Stomach (tissue), 9 donors: ENCODE measurements around the gene EMX1. TPM values are rescaled to one million over a fixed set of nuclear protein-coding genes. Genes with fewer than 3 reads are reported as not detected.
A peak's percentile ranks its signal among the peaks of the same experiment; 100 is the strongest.

Experiments used
- DNase-seq, 2 donors: peaks; one replicate each; pipeline versions ENCODE4 v3.0.0 to v3.0.0-alpha.2; 2013 to 2019
- H3K27ac ChIP-seq, 5 donors: fragments of 200-600 bp in 4 of 5; sonication (generic) in 4 of 5; one replicate each; pipeline ENCODE4 v1.5.1; 2013 to 2019; ENCODE audit warnings: mild to moderate bottlenecking in 1 of 5, moderate library complexity in 1 of 5
- H3K27me3 ChIP-seq, 3 donors: fragments of 200-600 bp; sonication (generic); one replicate each; pipeline ENCODE4 v1.5.1; 2017 to 2019; ENCODE audit warnings: mixed run types in 1 of 3
- H3K36me3 ChIP-seq, 4 donors: fragments of 200-600 bp; sonication (generic); 1 replicate in 3 of 4; 2 replicates in 1 of 4; pipeline ENCODE4 v1.5.1; 2016 to 2019
- H3K4me1 ChIP-seq, 4 donors: fragments of 200-600 bp; sonication (generic); one replicate each; pipeline ENCODE4 v1.5.1; 2016 to 2019
- H3K4me3 ChIP-seq, 4 donors: fragments of 200-600 bp; sonication (generic) in 3 of 4; one replicate each; pipeline ENCODE4 v1.5.1; 2016 to 2019; ENCODE audit warnings: mild to moderate bottlenecking in 1 of 4
- H3K9me3 ChIP-seq, 4 donors: fragments of 200-600 bp; sonication (generic); one replicate each; pipeline ENCODE4 v1.5.1; 2016 to 2019
- EP300 ChIP-seq: sonication (generic); formaldehyde crosslinking; IDR thresholded peaks from one replicate; pipeline ENCODE4 v1.6.1; 2017; ENCODE audit warnings: antibody characterized with exemption
- POLR2A ChIP-seq, 4 donors: fragments of 450-650 bp; IDR thresholded peaks; one replicate each; pipeline ENCODE4 v1.6.1; 2016; ENCODE audit warnings: antibody characterized with exemption in 4 of 4, control low read depth in 2 of 4, mild to moderate bottlenecking in 1 of 4, moderate library complexity in 1 of 4
- POLR2AphosphoS5 ChIP-seq, 3 donors: sonication (generic); formaldehyde crosslinking; IDR thresholded peaks; one replicate each; pipeline ENCODE4 v1.6.1; 2016; ENCODE audit warnings: antibody characterized with exemption in 3 of 3
- WGBS, 5 donors: extraction: QIAGEN DNeasy Blood & Tissue Kit in 3 of 5; methylation state at CpG; one replicate each; pipeline versions ENCODE4 v1.1.5 to v1.1.7; 2013 to 2018; 5-methylcytosine and 5-hydroxymethylcytosine counted together
- intact Hi-C: fragments of 100-400 bp; cut with DNase I; formaldehyde crosslinking; loops from one replicate; pipeline ENCODE4 v1.15.1; 2023; ENCODE audit warnings: low total_unique reads
- polyA plus RNA-seq, 3 donors: library from polyadenylated mRNA; stranded (reverse); fragments of 200-250 nt; gene quantifications; one replicate each; pipeline ENCODE4 v1.2.3, GENCODE V29; 2013
- total RNA-seq, 5 donors: library from RNA; depleted of rRNA; stranded (reverse); fragments of >200 nt; gene quantifications; one replicate each; pipeline versions ENCODE4 v1.1.0 to v1.2.3, GENCODE V29; 2014 to 2016
- TF ChIP-seq, protein P1 (sequence below), 7 experiments: fragments of 450-650 bp in 4 of 7; fragments of 200-600 bp in 3 of 7; sonication (generic) in 3 of 7; IDR thresholded peaks; one replicate each; pipeline ENCODE4 v1.5.1; 2016 to 2019; ENCODE audit warnings: antibody characterized with exemption in 7 of 7, control low read depth in 2 of 7, mild to moderate bottlenecking in 1 of 7
- donor health status: healthy with polysubstance abuse.
- donor health status: Bipolar disorder and iron deficiency.
- donor health status: healthy.

The EMX1 gene
- total and polyA plus RNA-seq, 8 donors: 0.18 to 32.1 (median 0.62) TPM; not detected in 5

DNA sequence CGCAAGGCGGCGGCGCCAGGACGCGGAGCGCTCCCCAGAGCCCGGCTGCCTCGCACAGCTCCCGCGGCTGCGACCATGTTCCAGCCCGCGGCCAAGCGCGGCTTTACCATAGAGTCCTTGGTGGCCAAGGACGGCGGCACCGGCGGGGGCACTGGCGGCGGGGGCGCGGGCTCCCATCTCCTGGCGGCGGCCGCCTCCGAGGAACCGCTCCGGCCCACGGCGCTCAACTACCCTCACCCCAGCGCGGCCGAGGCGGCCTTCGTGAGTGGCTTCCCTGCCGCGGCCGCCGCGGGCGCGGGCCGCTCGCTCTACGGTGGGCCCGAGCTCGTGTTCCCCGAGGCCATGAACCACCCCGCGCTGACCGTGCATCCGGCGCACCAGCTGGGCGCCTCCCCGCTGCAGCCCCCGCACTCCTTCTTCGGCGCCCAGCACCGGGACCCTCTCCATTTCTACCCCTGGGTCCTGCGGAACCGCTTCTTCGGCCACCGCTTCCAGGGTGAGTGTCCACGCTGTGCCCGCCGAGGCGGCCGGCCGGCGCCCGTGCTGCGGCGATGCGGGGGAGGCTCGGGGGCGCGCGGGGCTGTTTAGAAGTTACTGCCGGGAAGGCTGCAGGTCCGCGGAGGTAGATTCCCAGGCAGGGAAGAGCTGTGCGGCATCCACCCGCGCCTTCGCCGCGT is 696 bp downstream of the EMX1 start:
- H3K27me3 ChIP-seq: peaks cover 67 to 100% (median 100%) of the 10 kb centered on the region in 3 donors
- no peak overlapping the region for H3K27ac ChIP-seq
- H3K36me3 ChIP-seq: no peaks in the 10 kb centered on the region
- H3K9me3 ChIP-seq: peaks cover 0 to 12% (median 0%) of the 10 kb centered on the region in 4 donors
- peak; percentile 24 to 41 for DNase-seq
- TF ChIP-seq POLR2AphosphoS5 (IDR thresholded peaks at IDR 0.05) (no peak), EP300 (no peak), POLR2A (IDR thresholded peaks at IDR 0.05) (no peak)
- TF ChIP-seq, protein P1, sequence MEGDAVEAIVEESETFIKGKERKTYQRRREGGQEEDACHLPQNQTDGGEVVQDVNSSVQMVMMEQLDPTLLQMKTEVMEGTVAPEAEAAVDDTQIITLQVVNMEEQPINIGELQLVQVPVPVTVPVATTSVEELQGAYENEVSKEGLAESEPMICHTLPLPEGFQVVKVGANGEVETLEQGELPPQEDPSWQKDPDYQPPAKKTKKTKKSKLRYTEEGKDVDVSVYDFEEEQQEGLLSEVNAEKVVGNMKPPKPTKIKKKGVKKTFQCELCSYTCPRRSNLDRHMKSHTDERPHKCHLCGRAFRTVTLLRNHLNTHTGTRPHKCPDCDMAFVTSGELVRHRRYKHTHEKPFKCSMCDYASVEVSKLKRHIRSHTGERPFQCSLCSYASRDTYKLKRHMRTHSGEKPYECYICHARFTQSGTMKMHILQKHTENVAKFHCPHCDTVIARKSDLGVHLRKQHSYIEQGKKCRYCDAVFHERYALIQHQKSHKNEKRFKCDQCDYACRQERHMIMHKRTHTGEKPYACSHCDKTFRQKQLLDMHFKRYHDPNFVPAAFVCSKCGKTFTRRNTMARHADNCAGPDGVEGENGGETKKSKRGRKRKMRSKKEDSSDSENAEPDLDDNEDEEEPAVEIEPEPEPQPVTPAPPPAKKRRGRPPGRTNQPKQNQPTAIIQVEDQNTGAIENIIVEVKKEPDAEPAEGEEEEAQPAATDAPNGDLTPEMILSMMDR (IDR thresholded peaks at IDR 0.05): no peak
- peak overlapping the region; percentile 42 to 63 (median 48) for H3K4me3 ChIP-seq
- intact Hi-C loops: no loop called here
- peaks cover 47 to 65% (median 55%) of the 10 kb centered on the region in 4 donors for H3K4me1 ChIP-seq
- WGBS, 5 donors: 0 to 2% (median 2%) methylated on average over 11 to 89 of the region's 89 CpGs

DNA sequence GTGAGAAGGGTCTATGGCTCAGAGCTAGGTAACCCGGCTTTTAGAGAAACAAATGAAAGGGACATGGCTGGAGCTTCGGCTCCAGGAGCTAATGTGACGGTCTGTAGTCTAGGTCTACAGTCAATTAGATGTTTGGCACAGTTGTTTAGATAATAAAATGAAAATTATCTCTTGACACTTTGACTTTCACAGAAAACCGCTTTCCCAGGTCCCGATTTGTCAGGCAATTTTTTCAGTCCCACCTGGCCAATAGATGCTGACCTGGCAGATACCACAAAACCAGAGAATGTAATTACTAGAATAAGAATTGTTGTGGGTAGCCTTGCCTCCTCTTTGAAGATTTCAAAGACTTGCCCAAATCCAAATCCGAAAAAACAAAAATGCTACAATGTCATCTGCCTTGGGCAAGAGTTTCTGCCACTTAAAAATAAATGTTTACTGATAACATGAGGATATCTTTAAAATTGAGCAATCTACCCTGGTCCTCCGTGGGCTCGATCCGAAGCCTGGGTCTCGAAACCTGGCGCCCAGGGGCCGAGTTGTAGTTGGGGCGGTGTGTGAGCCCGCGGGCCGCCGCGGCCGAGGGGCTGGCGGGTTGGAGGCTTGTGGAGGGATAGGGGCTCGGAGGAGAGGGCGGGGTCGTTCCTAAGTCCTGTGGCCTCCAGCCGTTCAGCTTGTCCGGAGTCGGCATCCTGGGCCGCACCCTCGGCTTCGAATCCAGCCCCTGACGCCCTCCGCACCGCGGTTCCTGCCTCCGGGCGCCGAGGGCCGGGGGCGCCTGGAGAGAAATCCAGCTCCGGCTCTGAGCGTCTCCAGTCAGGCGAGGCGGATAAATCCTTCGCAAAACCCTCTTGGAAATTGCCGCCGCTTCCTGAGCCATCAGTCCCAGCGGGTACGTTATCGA is 2.3 kb downstream of the EMX1 start:
- no peak overlapping the region for H3K27ac ChIP-seq
- intact Hi-C loops: no loop called here
- TF ChIP-seq POLR2AphosphoS5 (IDR thresholded peaks at IDR 0.05): no peak
- TF ChIP-seq POLR2A (IDR thresholded peaks at IDR 0.05): no peak
- no peak for TF ChIP-seq EP300
- TF ChIP-seq, protein P1 (IDR thresholded peaks at IDR 0.05): no peak
- peaks cover 74 to 100% (median 100%) of the 10 kb centered on the region in 3 donors for H3K27me3 ChIP-seq
- peaks cover 0 to 12% (median 0%) of the 10 kb centered on the region in 4 donors for H3K9me3 ChIP-seq
- H3K36me3 ChIP-seq: no peaks in the 10 kb centered on the region
- WGBS, 5 donors: 6 to 14% (median 10%) methylated on average over 30 to 48 of the region's 48 CpGs
- peak; percentile 9 to 20 for DNase-seq
- H3K4me3 ChIP-seq: peak overlapping the region in 2 of 4 donors; percentile 28 to 46
- H3K4me1 ChIP-seq: peaks cover 56 to 74% (median 66%) of the 10 kb centered on the region in 4 donors

DNA sequence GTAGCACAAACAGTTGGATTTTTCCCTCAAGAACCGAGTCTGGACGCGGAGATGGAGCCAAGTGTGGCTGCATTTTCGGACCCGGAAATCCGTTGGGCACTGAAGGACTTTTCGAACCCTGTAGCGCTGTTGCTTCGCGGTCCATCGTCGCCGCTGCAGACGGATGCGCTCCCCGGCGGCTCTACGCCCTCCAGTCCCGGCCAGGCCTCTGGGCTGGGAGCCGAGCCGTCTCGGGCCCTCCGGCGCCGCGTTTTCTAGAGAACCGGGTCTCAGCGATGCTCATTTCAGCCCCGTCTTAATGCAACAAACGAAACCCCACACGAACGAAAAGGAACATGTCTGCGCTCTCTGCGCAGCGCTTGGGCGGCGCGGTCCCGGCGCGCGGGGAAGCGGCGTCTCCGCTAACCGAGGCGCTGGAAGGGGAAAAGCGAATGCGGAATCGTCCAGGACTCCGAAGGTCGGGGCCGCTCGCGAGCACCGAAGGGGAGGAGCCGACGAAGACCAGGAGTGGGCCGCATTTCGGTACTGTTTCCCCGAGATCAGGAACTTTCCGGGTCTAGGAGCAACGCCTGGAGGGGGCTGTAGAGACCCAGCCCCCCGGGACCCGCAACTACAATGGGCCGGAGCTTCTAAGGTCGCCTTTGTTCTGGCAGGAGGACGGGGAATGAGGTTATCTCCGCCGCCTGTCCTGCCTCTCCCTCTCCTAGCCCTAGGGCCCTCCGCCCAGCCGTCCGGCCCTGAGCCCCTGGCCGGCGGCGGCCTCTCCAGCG is 3.2 kb downstream of the EMX1 start:
- Histone ChIP-seq H3K36me3 (no peaks in the 10 kb centered on the region), H3K4me3 (peak overlapping the region; percentile 17 to 46 (median 28)), H3K9me3 (peaks cover 0 to 12% (median 0%) of the 10 kb centered on the region in 4 donors), H3K27me3 (peaks cover 75 to 100% (median 100%) of the 10 kb centered on the region in 3 donors), H3K4me1 (peaks cover 55 to 74% (median 66%) of the 10 kb centered on the region in 4 donors), H3K27ac (no peak overlapping the region)
- intact Hi-C loops: no loop called here
- DNase-seq: peak; percentile 20 to 69
- no peak for TF ChIP-seq POLR2A (IDR thresholded peaks at IDR 0.05)
- TF ChIP-seq, protein P1 (IDR thresholded peaks at IDR 0.05): no peak
- TF ChIP-seq POLR2AphosphoS5 (IDR thresholded peaks at IDR 0.05): no peak
- no peak for TF ChIP-seq EP300
- WGBS, 5 donors: 3 to 15% (median 8%) methylated on average over 59 to 77 of the region's 77 CpGs
